Endothelial cell of umbilical vein (primary cell): ENCODE results near the gene HOXC9.

Experiments
- EZH2 ChIP-seq: IDR thresholded peaks from 2 replicates; pipeline ENCODE4 v1.6.1; 2012; ENCODE audit warnings: borderline replicate concordance, low read depth, mild to moderate bottlenecking, moderate library complexity, low read length, inconsistent platforms; ENCODE audit not compliant: severe bottlenecking
- FOS ChIP-seq: IDR thresholded peaks from 2 replicates; pipeline ENCODE4 v1.6.1; 2011; ENCODE audit warnings: mild to moderate bottlenecking, low read length, moderate library complexity, borderline replicate concordance; ENCODE audit not compliant: insufficient read depth
- GATA2 ChIP-seq: IDR thresholded peaks from 2 replicates; pipeline ENCODE4 v1.7.0; 2011; ENCODE audit warnings: low read depth, mild to moderate bottlenecking, moderate library complexity, mixed read lengths, low read length; ENCODE audit not compliant: insufficient read length, insufficient read depth
- JUN ChIP-seq: IDR thresholded peaks from 2 replicates; pipeline ENCODE4 v1.6.1; 2011; ENCODE audit warnings: borderline replicate concordance, low read depth; ENCODE audit not compliant: insufficient read length, insufficient read depth
- MYC ChIP-seq: IDR thresholded peaks from one replicate; pipeline ENCODE4 v1.6.1; 2011; ENCODE audit warnings: mild to moderate bottlenecking, low read depth, low read length
- POLR2A ChIP-seq: IDR thresholded peaks from 2 replicates; pipeline ENCODE4 v1.6.1; 2012; ENCODE audit warnings: low read depth, mild to moderate bottlenecking, control low read depth, low read length
- POLR2AphosphoS5 ChIP-seq: IDR thresholded peaks from 2 replicates; pipeline ENCODE4 v1.6.1; 2012; ENCODE audit warnings: low read depth, mild to moderate bottlenecking, control low read depth, low read length, moderate library complexity; ENCODE audit not compliant: insufficient read depth
- TF ChIP-seq, protein P1 (sequence below), 2 donors: IDR thresholded peaks; 1 replicate in 1 of 2; 2 replicates in 1 of 2; pipeline ENCODE4 v1.5.1; 2011; ENCODE audit warnings: low read length in 2 of 2, mild to moderate bottlenecking in 2 of 2, moderate library complexity in 2 of 2, control low read depth in 1 of 2, inconsistent platforms in 1 of 2, low read depth in 1 of 2; ENCODE audit not compliant: insufficient read depth in 1 of 2; ENCODE audit errors: extremely low read depth in 1 of 2
- TF ChIP-seq, protein P2 (sequence below): IDR thresholded peaks from 2 replicates; pipeline ENCODE4 v1.6.1; 2011; ENCODE audit not compliant: insufficient read depth, insufficient read length

DNA sequence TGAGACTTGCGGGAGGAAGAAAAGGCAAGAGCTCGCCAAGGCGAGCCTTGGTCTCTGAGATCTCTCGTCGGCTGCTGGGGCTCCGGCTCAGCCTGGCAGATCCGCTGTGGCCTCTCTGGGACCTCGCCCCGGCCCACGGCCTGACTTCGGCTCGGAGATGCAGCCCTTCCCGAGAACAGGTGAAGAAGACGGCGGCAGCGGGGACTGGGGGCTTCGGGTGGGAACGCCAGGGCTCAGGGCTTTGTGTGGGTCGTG is 6.0 kb upstream of the HOXC9 start:
- TF ChIP-seq, protein P1, sequence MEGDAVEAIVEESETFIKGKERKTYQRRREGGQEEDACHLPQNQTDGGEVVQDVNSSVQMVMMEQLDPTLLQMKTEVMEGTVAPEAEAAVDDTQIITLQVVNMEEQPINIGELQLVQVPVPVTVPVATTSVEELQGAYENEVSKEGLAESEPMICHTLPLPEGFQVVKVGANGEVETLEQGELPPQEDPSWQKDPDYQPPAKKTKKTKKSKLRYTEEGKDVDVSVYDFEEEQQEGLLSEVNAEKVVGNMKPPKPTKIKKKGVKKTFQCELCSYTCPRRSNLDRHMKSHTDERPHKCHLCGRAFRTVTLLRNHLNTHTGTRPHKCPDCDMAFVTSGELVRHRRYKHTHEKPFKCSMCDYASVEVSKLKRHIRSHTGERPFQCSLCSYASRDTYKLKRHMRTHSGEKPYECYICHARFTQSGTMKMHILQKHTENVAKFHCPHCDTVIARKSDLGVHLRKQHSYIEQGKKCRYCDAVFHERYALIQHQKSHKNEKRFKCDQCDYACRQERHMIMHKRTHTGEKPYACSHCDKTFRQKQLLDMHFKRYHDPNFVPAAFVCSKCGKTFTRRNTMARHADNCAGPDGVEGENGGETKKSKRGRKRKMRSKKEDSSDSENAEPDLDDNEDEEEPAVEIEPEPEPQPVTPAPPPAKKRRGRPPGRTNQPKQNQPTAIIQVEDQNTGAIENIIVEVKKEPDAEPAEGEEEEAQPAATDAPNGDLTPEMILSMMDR (IDR thresholded peaks at IDR 0.05; ENCODE audit: extremely low read depth in 1 of 2, insufficient read depth in 1 of 2, low read depth in 1 of 2, low read length in 2 of 2), result no peak
- TF ChIP-seq POLR2AphosphoS5 (no peak), EZH2 (no peak), POLR2A (no peak), GATA2 (no peak), FOS (no peak), JUN (no peak), MYC (no peak)
- TF ChIP-seq, protein P2, sequence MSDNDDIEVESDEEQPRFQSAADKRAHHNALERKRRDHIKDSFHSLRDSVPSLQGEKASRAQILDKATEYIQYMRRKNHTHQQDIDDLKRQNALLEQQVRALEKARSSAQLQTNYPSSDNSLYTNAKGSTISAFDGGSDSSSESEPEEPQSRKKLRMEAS, result no peak
